Muscle of arm (tissue), 12 donors: ENCODE data around the gene MICU1. TPM values are rescaled to one million over a fixed set of nuclear protein-coding genes. Genes with fewer than 3 reads are reported as not detected.
"Not testable (repeated sequence)": the region's sequence is repeated elsewhere in the genome, so short reads cannot be mapped to it uniquely, and the experiment has no call there.

Source experiments
- DNase-seq: peaks from one replicate; pipeline ENCODE4 v3.0.0-alpha.2; 2013
- polyA plus RNA-seq, 12 donors: library from polyadenylated mRNA; unstranded; fragments of 120-200 nt; gene quantifications; one replicate each; pipeline ENCODE4 v1.2.1, GENCODE V29; 2013; ENCODE audit not compliant: insufficient read length in 12 of 12

MICU1 gene
- polyA plus RNA-seq, 12 donors = 61.3 to 145 (median 102) TPM; not detected in 1

GRCh38 chr10:72353028-72353964 lies 272.6 kb downstream of the MICU1 start:
- no peak for DNase-seq

GRCh38 chr10:72351479-72351878 lies 274.4 kb downstream of the MICU1 start:
- no peak for DNase-seq

GRCh38 chr10:72349438-72349837 lies 276.4 kb downstream of the MICU1 start:
- no peak for DNase-seq

- DNase-seq = no peak
These were observed 277.6 kb downstream of the MICU1 start for GRCh38 chr10:72348282-72348681.

- DNase-seq = not testable (repeated sequence)
These were observed 279.8 kb downstream of the MICU1 start for GRCh38 chr10:72346117-72346516.

GRCh38 chr10:72344932-72345331 lies 280.9 kb downstream of the MICU1 start:
- no peak for DNase-seq

GRCh38 chr10:72342911-72343310 lies 283.0 kb downstream of the MICU1 start:
- no peak for DNase-seq

GRCh38 chr10:72340510-72341261 lies 285.2 kb downstream of the MICU1 start:
- no peak for DNase-seq

GRCh38 chr10:72338180-72338579 lies 287.7 kb downstream of the MICU1 start:
- DNase-seq = no peak

- no peak for DNase-seq
These were observed 288.2 kb downstream of the MICU1 start for GRCh38 chr10:72337722-72338121.

- DNase-seq = no peak
These were observed 288.7 kb downstream of the MICU1 start for GRCh38 chr10:72337039-72337629.

GRCh38 chr10:72336259-72337038 lies 289.4 kb downstream of the MICU1 start:
- DNase-seq = no peak

GRCh38 chr10:72335394-72336258 lies 290.3 kb downstream of the MICU1 start:
- DNase-seq = no peak

- no peak for DNase-seq
These were observed 291.0 kb downstream of the MICU1 start for GRCh38 chr10:72334825-72335393.

GRCh38 chr10:72334196-72334824 lies 291.6 kb downstream of the MICU1 start:
- DNase-seq = no peak

- DNase-seq = no peak
These were observed 292.5 kb downstream of the MICU1 start for GRCh38 chr10:72333112-72334015.

GRCh38 chr10:72332423-72333111 lies 293.3 kb downstream of the MICU1 start:
- no peak for DNase-seq
